ENCODE results near the gene KRT6B.
"Not testable (repeated sequence)": the region's sequence is repeated elsewhere in the genome, so short reads cannot be mapped to it uniquely, and the experiment has no call there.

Gene KRT6B

GRCh38 chr12:52452101-52452500 is at the start of gene KRT6B:
Gene KRT6B, minus strand, starts transcription at chr12:52452146. Its CDS starts 68 bp downstream, at chr12:52452078.
- DNase-seq (ENCODE audit: low read depth): no peak

DNA sequence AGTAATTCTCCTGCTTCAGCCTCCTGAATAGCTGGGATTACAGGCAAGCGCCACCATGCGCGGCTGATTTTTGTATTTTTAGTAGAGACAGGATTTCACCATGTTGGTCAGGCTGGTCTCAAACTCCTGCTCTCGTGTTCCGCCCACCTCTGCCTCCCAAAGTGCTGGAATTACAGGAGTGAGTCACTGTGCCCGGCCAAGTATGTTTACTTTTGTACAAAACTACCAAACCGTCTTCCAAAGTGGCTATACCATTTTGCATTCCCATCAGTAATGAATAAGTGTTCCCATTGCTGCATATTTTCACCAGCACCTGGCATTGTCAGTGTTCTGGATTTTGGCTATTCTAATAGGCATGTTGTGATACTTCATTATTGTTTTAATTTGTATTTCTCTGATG is 49.5 kb upstream of the KRT6B start:
- no peak for DNase-seq (ENCODE audit: low read depth)

- not testable (repeated sequence) for DNase-seq (ENCODE audit: low read depth)
Observed at GRCh38 chr12:52500574-52500973, 48.6 kb upstream of the KRT6B start.

- DNase-seq (ENCODE audit: low read depth): peak; percentile 42
Observed at GRCh38 chr12:52499806-52500560, 48.0 kb upstream of the KRT6B start.

DNA sequence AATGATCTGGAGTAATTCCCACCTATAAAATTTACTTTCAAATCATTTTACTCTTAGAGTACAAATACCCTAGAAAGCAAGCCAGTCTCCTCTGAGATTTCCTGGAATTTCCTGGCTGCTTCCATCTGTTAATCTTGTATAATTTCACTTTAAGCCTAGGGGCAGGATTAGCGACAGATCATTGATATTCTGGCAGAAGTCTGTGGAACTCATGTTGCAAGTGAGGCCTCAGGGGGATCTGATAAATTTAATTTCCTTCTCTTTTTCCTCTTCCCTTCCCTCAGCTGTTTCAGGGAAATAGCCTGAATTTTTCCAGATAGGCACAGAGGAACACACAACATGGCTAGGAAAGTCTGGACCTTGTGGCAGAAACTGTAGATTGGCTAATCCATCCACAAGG is 47.0 kb upstream of the KRT6B start:
- DNase-seq (ENCODE audit: low read depth): no peak

DNA sequence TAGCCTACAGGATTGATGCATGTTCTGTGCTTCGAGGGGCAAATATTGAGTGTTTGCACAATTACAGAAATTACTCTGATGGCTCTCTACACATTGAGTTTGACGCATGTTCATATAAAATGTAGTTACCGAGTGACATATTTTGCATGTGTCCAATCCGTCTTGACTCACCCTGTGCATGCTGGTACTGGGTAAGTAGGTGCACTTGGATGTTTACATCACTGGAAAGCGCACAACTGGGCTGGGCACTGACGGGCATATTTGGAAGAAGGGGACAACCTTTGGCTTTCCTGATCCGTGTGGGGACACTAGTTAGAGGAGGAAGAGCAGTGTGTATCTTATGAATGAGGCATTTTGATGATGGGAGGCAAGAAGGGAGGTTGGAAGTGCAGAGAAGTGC is 46.0 kb upstream of the KRT6B start:
- no peak for DNase-seq (ENCODE audit: low read depth)

DNA sequence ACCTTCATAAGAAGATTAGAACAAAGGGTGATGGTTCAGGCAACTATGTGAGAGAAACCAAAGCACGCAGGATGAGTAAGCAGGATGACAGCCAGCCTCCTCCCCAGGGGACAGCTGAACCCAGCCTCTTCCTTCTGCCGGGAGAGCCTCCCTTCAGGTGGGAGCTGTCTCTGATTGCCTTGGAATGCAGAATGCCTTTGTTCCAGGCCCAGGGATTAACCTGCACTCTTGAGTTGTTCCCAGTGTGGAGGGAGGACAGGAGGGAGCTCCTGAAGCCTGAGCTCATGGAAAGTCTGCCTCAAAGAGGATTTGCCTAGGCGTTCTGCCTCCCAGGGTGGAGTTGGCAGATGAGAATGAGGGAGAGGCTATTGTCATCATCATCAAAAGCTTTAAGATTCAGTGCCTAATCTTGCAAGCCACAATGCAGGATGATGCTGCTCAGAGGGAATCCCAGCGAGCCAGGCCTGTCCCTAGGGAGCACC is 44.7 kb upstream of the KRT6B start:
- peak; percentile 76 for DNase-seq (ENCODE audit: low read depth)

- DNase-seq (ENCODE audit: low read depth): no peak
Observed at GRCh38 chr12:52496054-52496453, 44.1 kb upstream of the KRT6B start.

GRCh38 chr12:52495389-52495788 is 43.4 kb upstream of the KRT6B start:
- no peak for DNase-seq (ENCODE audit: low read depth)

GRCh38 chr12:52494518-52494917 is 42.6 kb upstream of the KRT6B start:
- DNase-seq (ENCODE audit: low read depth): peak; percentile 18

GRCh38 chr12:52494100-52494499 is 42.2 kb upstream of the KRT6B start:
- no peak for DNase-seq (ENCODE audit: low read depth)

- DNase-seq (ENCODE audit: low read depth): no peak
Observed at GRCh38 chr12:52493172-52493571, 41.2 kb upstream of the KRT6B start, which contains the start of gene KRT6A. Gene KRT6A, minus strand, starts transcription at chr12:52493257. Its CDS starts 69 bp downstream, at chr12:52493188.

GRCh38 chr12:52492405-52492804 is 40.5 kb upstream of the KRT6B start:
- not testable (repeated sequence) for DNase-seq (ENCODE audit: low read depth)

GRCh38 chr12:52491495-52491894 is 39.5 kb upstream of the KRT6B start:
- not testable (repeated sequence) for DNase-seq (ENCODE audit: low read depth)

DNA sequence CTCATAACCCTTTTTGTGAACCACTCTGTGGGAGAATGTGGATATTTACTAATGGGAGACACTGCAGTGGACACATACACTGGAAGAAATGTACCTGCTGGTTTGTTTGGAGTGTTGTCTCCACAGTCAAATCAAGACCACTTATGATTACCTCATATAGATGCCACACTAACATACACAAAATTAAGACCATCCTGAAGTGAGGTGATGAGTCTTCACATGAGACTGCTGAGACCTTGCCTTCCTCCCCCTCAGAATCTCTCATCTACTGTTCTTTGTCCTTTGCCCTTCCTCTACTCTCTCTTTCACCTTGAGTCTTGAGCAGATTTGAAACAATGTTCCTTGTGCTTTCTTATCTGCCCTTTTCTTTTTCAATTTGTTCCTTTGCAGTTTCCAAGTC is 36.8 kb upstream of the KRT6B start:
- no peak for DNase-seq (ENCODE audit: low read depth)

GRCh38 chr12:52487744-52488443 is 35.9 kb upstream of the KRT6B start:
- not testable (repeated sequence) for DNase-seq (ENCODE audit: low read depth)

GRCh38 chr12:52487211-52487610 is 35.3 kb upstream of the KRT6B start:
- DNase-seq (ENCODE audit: low read depth): no peak

DNA sequence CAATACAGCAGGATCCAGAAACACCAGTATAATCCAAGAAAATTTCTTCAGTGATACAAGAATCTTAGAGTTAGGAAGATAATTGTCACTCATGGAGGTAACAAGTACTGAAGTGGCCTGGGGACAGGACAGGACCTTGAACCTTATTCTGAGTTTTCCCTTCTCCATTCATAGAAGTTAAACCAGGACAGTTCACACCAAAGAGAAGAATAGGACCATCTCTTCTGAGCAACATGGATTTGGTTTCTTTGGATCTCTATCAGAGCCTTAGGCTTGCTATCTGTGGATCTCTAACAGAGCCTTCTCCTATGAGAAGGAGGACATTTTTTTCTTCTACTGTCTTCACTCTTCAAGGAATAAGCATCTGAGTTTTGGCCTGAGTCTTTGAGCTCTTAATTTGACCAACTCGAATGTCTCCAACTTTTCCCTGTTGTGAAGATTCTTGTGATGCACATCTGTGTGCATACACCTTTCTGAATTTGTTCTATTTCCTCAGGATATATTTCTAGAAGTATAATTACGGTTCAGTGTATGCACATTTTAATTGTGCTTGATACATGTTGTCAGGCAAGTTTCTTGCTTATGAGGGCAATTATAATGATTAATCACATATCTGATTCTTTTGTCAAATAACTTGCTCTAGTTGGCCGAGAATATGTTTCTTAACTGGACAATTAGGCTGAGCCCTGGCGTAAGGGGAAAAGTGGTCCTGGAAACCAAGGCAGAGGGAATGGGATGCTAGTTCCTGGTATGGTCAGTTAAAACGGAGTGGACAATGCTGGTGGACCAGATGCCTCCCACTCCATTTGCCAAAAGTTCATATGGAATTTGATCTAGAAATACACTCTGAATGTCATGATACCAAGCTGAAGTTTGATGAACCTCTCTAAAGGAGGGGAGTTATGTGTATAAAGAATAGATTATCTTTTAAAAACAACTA is 34.5 kb upstream of the KRT6B start:
- DNase-seq (ENCODE audit: low read depth): no peak

DNA sequence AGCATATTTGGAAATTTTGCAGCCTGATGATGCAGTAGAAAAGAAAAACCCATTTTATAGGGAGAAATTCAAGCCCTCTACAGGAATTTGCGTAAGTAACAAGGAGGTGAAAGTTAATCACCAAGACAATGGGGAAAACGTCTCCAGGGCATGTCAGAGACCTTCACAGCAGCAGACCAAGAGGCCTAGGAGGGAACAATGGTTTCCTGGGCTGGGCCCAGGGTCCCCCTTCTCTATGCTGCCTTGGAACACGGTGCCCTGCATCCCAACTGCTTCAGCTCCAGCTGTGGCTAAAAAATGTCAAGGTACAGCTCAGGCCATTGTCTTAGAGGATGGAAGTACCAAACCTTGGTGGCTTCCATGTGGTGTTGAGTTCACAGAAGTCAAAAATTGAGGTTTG is 28.1 kb upstream of the KRT6B start:
- no peak for DNase-seq (ENCODE audit: low read depth)

GRCh38 chr12:52477651-52478050 is 25.7 kb upstream of the KRT6B start:
- DNase-seq (ENCODE audit: low read depth): no peak

DNA sequence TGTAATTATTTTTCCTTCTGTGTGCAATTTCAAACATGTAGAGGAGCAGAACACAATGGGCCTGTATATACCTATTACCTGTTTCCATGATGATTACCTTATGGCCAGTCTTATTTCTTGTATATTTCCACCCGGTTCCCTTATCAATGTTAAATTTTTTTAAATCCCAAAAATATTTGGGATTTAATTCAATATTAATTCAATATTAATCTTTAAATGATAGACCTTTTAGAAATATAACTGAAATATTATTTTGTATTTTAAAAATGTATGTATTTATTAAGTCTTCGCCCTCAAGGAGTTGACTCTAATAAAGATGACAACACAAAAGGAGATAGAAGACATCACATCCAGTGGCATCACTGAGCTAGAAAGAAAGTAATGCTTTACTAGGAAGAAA is 22.3 kb upstream of the KRT6B start:
- DNase-seq (ENCODE audit: low read depth): no peak

DNA sequence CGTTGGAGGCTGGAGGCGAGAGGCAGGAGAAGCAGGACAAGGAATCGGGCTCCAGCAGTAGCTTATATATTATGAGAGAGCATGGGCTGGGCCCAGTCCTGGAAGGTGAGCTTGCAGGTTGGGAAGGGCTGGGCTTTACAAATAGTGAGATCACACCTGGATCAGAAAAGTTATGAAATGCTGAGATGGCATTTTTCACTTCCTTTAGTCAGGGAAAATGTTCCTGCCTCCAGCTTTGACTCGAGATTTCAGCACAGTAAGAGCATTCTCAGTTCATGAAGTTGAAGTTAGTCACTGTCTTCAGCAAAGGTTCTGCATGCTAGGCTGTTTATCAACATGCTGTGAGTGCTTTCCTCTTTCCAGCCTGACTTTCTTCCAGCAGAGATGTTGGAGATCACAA is 21.8 kb upstream of the KRT6B start, which contains the start of gene KRT6C:
TSS of gene KRT6C (minus strand) at position 38 of the 400 bp plus-strand sequence. CDS start 68 bp downstream, outside the sequence.
- no peak for DNase-seq (ENCODE audit: low read depth)

All from ELR (cell line).